Ammon's horn (tissue), 1 donor: ENCODE measurements around the gene GP5.

Experiments used
- DNase-seq: peaks from one replicate; pipeline ENCODE4 v3.0.0-alpha.2; 2016; ENCODE audit warnings: low spot score

The GP5 gene

GRCh38 chr3:194396859-194397756 is 2.0 kb downstream of the GP5 start:
- DNase-seq: no peak

DNA sequence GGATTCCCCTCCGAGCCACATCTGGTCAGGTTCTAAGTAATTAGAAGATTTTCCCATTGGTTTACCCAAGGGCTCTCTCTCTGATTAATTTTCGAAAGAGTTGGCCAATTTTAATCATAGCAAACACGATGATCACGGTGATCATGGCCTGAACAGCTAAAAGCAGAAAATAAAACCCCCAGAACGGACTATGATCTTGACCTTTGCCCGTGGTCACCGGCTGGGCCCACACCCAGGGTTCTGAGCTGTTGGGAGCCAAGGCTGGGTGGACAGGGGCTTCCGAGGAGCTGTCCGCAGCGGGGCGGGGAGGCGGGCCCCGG is 2.6 kb downstream of the GP5 start:
- DNase-seq: no peak

DNA sequence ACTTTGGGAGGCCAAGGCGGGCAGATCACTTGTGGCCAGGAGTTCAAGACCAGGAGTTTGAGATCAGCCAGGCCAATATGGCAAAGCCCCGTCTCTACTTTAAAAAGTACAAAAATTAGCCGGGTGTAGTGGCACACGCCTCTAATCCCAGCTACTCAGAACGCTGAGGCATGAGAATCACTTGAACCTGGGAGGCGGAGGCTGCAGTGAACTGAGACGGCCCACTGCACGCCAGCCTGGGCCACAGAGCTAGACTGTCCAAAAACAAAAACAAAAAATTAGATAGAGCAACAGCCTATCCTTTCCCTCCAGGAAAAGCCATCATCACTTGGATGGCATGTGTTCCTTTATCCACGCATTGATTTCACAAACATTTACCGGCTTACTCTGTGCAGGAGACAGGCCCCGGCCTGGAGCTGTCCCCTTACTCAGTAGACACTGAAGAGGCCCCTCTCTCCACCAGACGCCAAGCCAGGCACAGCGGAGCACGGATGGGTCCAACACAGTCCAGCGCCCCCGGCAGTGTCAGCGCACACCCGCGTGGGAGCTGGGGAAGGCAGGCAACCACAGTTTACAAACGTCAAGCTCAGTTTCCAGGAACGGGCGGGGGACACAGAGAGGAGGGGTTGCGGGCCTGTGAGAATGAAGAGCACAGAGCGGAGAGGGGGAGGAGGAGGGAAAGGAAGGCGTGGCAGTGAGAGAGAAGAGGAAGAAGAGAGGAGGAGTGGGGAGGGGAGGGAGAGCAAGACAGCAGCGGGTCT is 3.1 kb downstream of the GP5 start:
- peak; percentile 31 for DNase-seq

DNA sequence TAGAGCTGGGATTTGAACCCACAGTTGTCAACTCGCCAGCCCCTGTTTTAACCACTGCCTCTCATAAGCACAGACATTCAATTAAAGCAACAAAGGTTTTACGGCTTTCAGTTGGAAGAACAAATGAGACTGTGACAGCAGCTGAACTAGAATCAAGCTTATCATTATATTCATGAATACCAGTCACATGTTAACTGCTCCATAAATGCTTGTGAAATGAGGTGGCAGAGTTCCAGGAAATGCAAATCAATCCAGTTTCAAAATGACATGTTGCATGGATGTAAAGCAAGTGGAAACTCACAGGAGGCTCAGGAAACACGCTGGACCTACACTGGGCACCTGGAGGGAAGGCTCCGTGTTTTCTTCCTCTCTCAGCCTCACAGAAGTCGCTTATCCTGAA is 3.9 kb downstream of the GP5 start:
- DNase-seq: peak; percentile 11

DNA sequence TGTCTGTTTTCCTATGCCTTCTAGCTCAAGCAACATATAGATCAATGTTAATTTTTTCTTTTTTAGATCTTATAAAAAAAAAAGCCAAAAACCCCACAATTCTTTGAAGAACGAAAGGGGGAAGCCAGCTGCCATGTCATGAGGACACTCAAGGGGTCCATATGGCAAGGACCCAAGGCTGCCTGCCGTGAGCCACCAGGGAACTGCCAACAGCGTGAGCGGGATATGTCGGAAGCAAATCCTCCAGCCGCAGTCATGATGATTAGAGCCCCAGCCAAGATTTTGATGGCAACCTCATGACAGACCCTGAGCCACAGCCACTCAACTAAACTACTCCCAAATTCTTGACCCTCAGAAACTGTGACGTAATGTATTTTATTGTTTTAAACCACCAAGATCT is 6.5 kb downstream of the GP5 start:
- DNase-seq: no peak

- DNase-seq: no peak
Observed at GRCh38 chr3:194390835-194391234, 8.2 kb downstream of the GP5 start.

DNA sequence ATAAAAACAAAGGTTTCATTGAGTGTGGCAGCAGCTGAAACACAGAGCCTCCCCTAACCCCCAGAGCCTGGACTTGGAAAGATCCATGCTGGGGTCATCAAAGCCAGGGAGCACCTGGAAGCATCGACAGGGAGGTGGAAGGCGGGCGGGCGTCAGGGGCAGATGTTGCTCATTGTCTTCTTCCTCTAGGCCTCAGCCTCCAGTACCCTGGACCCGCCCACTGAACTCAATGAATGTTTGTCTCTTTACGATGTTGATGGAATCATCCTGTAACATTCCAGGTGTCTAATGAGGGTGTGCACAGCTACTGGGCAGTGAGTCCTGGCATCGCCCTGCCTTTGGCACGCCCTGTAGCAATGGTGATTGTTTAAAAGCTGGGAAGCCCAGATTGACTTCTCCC is 9.8 kb downstream of the GP5 start:
- DNase-seq: no peak

- DNase-seq: no peak
Observed at GRCh38 chr3:194387926-194388418, 11.1 kb downstream of the GP5 start.

GRCh38 chr3:194387276-194387675 is 11.8 kb downstream of the GP5 start:
- DNase-seq: no peak

DNA sequence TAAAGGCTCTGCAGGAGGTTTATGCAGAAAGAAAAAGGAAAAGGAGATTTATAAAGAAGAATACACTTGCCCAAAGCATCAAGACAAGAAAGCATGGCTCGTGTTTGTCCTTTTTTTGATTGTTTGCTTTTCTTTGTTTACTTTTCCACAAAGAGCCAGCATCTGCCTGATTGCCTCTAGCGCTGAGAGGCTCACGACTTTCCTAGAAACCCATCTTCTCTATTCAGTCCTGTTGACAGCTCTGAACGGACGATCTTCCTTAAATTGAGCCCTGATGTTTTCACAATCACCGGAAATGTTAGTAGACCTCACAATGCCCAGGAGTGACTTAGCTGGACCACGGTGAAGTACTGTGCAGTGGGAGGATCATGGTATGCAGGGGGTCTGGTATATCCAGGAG is 12.4 kb downstream of the GP5 start:
- DNase-seq: no peak

- DNase-seq: no peak
Observed at GRCh38 chr3:194386066-194386465, 13.0 kb downstream of the GP5 start.

- DNase-seq: no peak
Observed at GRCh38 chr3:194384569-194385001, 14.5 kb downstream of the GP5 start.

GRCh38 chr3:194384156-194384555 is 14.9 kb downstream of the GP5 start:
- DNase-seq: no peak

- DNase-seq: no peak
Observed at GRCh38 chr3:194383276-194383940, 15.7 kb downstream of the GP5 start.

- no peak for DNase-seq
Observed at GRCh38 chr3:194382892-194383223, 16.2 kb downstream of the GP5 start.

DNA sequence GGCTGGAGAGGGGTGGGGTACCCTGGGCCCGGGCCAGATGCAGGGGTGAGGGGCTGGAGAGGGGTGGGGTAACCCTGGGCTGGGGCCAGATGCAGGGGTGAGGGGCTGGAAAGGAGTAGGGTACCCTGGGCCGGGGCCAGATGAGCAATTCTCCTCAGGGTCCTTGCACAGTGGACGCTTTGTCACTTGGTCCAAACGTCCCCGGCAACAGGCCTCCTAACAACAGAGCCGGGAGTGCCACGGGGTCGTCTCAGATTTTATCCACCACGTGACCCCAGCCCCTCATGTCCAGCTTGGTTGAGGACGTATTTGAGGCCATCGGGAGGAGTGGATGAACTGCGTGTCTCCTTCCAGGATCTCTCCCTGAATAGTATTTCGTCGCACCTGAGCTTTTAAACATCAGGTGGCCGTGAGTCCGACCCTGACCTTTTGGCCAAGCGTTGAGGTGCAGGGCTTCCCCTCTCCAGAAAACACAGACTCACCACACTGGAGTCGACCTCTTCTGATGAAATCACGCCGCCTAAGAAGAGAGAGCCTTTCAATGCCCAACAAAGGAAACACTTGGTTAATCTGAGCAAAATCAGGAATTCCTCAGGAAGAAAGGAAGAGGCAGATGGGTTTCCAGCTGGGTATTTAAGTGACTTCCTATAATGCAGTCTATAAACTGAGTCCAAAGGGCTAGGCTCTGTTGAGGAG is 16.7 kb downstream of the GP5 start:
- DNase-seq: no peak

GRCh38 chr3:194381460-194381875 is 17.6 kb downstream of the GP5 start:
- peak; percentile 53 for DNase-seq

DNA sequence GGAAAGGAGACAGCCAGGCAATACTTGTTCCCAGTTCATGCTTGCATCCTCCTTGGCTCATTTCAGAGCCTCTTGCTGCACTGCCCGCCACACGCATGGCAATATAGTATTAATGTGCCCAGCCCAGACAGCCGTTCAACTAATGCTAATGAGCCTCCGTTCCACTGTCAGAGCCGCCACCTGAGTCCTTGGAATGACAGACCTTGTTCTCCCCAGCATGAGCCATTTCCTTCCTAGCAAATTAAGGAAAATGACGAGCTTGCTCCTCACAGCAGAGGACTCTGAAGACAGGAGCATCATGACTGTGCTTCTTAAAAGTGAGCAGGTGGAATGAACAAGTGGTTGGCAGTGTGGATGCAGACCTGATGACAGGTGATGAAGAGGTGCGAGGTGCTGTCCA is 18.7 kb downstream of the GP5 start:
- DNase-seq: no peak

- no peak for DNase-seq
Observed at GRCh38 chr3:194379651-194380050, 19.4 kb downstream of the GP5 start.

GRCh38 chr3:194379231-194379630 is 19.8 kb downstream of the GP5 start:
- no peak for DNase-seq

GRCh38 chr3:194377708-194378107 is 21.4 kb downstream of the GP5 start:
- no peak for DNase-seq

GRCh38 chr3:194376241-194376560 is 22.9 kb downstream of the GP5 start:
- DNase-seq: no peak
